ENCODE data around the gene MICOS13. TPM values are rescaled to one million over a fixed set of nuclear protein-coding genes. Genes with fewer than 3 reads are reported as not detected.
"Not testable (repeated sequence)": the region's sequence is repeated elsewhere in the genome, so short reads cannot be mapped to it uniquely, and the experiment has no call there.

The MICOS13 gene
- total RNA-seq, 1 donor from 2014 or later = 42.2 TPM

GRCh38 chr19:5690955-5691821 is 10.9 kb upstream of the MICOS13 start:
- Mint-ChIP-seq H3K36me3 (peaks cover 6% of the 10 kb centered on the region), H3K9me3 (no peaks in the 10 kb centered on the region), H3K27ac (peak overlapping the region; percentile 95), H3K4me3 (peak overlapping the region; percentile 97), H3K4me1 (ENCODE audit: unreplicated experiment) (peaks cover 5% of the 10 kb centered on the region), H3K27me3 (no peaks in the 10 kb centered on the region)
- TF ChIP-seq CTCF (conservative IDR thresholded peaks at IDR 0.05) = no peak
- no peak for DNase-seq (ENCODE audit: extremely low spot score, unreplicated experiment)

GRCh38 chr19:5690125-5690954 is 10.0 kb upstream of the MICOS13 start, which contains the start of gene RPL36:
Gene RPL36 (plus strand): TSS chr19:5690295. CDS start chr19:5690508, 213 bp downstream.
- peak within 1 kb of the TSS; percentile 95 for H3K27ac Mint-ChIP-seq
- H3K27me3 Mint-ChIP-seq = no peaks in the 10 kb centered on the region
- peak; percentile 100 for DNase-seq (ENCODE audit: extremely low spot score, unreplicated experiment)
- peak within 1 kb of the TSS; percentile 97 for H3K4me3 Mint-ChIP-seq
- no peaks in the 10 kb centered on the region for H3K9me3 Mint-ChIP-seq
- H3K4me1 Mint-ChIP-seq (ENCODE audit: unreplicated experiment) = peaks cover 5% of the 10 kb centered on the region
- peak; percentile 96 for TF ChIP-seq CTCF (conservative IDR thresholded peaks at IDR 0.05)
- H3K36me3 Mint-ChIP-seq = peaks cover 6% of the 10 kb centered on the region

- H3K27me3 Mint-ChIP-seq; H3K4me1 Mint-ChIP-seq (ENCODE audit: unreplicated experiment); DNase-seq (ENCODE audit: extremely low spot score, unreplicated experiment); H3K9me3 Mint-ChIP-seq; H3K36me3 Mint-ChIP-seq: not testable (repeated sequence)
- Mint-ChIP-seq H3K4me3 (peak overlapping the region; percentile 64), H3K27ac (peak overlapping the region; percentile 60)
These were observed 8.1 kb upstream of the MICOS13 start for GRCh38 chr19:5688262-5688881.

GRCh38 chr19:5687360-5688198 is 7.3 kb upstream of the MICOS13 start:
- TF ChIP-seq CTCF (conservative IDR thresholded peaks at IDR 0.05) = peak; percentile 16
- Mint-ChIP-seq H3K27ac (no peak overlapping the region), H3K36me3 (peaks cover 6% of the 10 kb centered on the region), H3K4me1 (ENCODE audit: unreplicated experiment) (peaks cover 5% of the 10 kb centered on the region), H3K9me3 (no peaks in the 10 kb centered on the region), H3K4me3 (peak overlapping the region; percentile 84), H3K27me3 (no peaks in the 10 kb centered on the region)
- no peak for DNase-seq (ENCODE audit: extremely low spot score, unreplicated experiment)

- H3K36me3 Mint-ChIP-seq = peaks cover 6% of the 10 kb centered on the region
These were observed 6.5 kb upstream of the MICOS13 start for GRCh38 chr19:5686647-5687359.

More at GRCh38 chr19:5686647-5687359, 6.5 kb upstream of the MICOS13 start:
- peak; percentile 99 for DNase-seq (ENCODE audit: extremely low spot score, unreplicated experiment)
- peak; percentile 86 for TF ChIP-seq CTCF (conservative IDR thresholded peaks at IDR 0.05)
- peak overlapping the region; percentile 84 for H3K4me3 Mint-ChIP-seq
- H3K4me1 Mint-ChIP-seq (ENCODE audit: unreplicated experiment) = peaks cover 8% of the 10 kb centered on the region
- no peaks in the 10 kb centered on the region for H3K27me3 Mint-ChIP-seq
- no peaks in the 10 kb centered on the region for H3K9me3 Mint-ChIP-seq
- peak overlapping the region; percentile 77 for H3K27ac Mint-ChIP-seq
